HG03469 (cell line): Measurements from ENCODE around the gene DMAC2.
"Not testable (repeated sequence)": the region's sequence is repeated elsewhere in the genome, so short reads cannot be mapped to it uniquely, and the experiment has no call there.

Experiments
- ATAC-seq: cut with Tn5 transposase; IDR thresholded peaks from one replicate; pipeline ENCODE4 v1.9.1; 2021; ENCODE audit warnings: mild to moderate bottlenecking, moderate library complexity, moderate number of reproducible peaks; ENCODE audit not compliant: unreplicated experiment

The DMAC2 gene

GRCh38 chr19:41443813-41444455 is 4.2 kb upstream of the DMAC2 start:
- no peak for ATAC-seq

- no peak for ATAC-seq
Measured at GRCh38 chr19:41442473-41443355, 3.0 kb upstream of the DMAC2 start, which contains the start of gene ERICH4. Gene ERICH4 (plus strand): TSS chr19:41443156. CDS start chr19:41443170, 14 bp downstream.

- no peak for ATAC-seq
Measured at GRCh38 chr19:41441321-41441945, 1.7 kb upstream of the DMAC2 start.

- ATAC-seq = no peak
Measured at GRCh38 chr19:41437944-41438574, 1.7 kb downstream of the DMAC2 start.

- ATAC-seq = no peak
Measured at GRCh38 chr19:41436674-41436951, 3.1 kb downstream of the DMAC2 start.

- no peak for ATAC-seq
Measured at GRCh38 chr19:41435936-41436673, 3.6 kb downstream of the DMAC2 start.

GRCh38 chr19:41435376-41435775 is 4.3 kb downstream of the DMAC2 start:
- not testable (repeated sequence) for ATAC-seq

GRCh38 chr19:41434450-41434849 is 5.3 kb downstream of the DMAC2 start:
- no peak for ATAC-seq

GRCh38 chr19:41433171-41433570 is 6.5 kb downstream of the DMAC2 start:
- ATAC-seq = no peak

- no peak for ATAC-seq
Measured at GRCh38 chr19:41431426-41432386, 8.0 kb downstream of the DMAC2 start.

- ATAC-seq = no peak
Measured at GRCh38 chr19:41430922-41431321, 8.8 kb downstream of the DMAC2 start.

GRCh38 chr19:41428481-41428859 is 11.2 kb downstream of the DMAC2 start:
- no peak for ATAC-seq

GRCh38 chr19:41427647-41428480 is 11.8 kb downstream of the DMAC2 start:
- no peak for ATAC-seq

GRCh38 chr19:41426952-41427646 is 12.6 kb downstream of the DMAC2 start, which contains the start of gene B3GNT8:
Gene B3GNT8 (minus strand): TSS chr19:41427374. CDS start chr19:41426778, 596 bp downstream.
- ATAC-seq = no peak

- no peak for ATAC-seq
Measured at GRCh38 chr19:41426116-41426841, 13.4 kb downstream of the DMAC2 start.

GRCh38 chr19:41425174-41426115 is 14.3 kb downstream of the DMAC2 start:
- no peak for ATAC-seq
